Measurements from ENCODE around the gene HSP90AA1. TPM values are rescaled to one million over a fixed set of nuclear protein-coding genes. Genes with fewer than 3 reads are reported as not detected.

Gene HSP90AA1
- total and polyA plus RNA-seq, 2 of the 8 experiments (the other 6 are each of a cell fraction or from before 2014, with no cell fraction given): 339 to 878 TPM

- Histone ChIP-seq H2BK20ac (ENCODE audit: low read length) (no peak overlapping the region), H2BK15ac (ENCODE audit: low read length) (no peak overlapping the region), H3K27ac (ENCODE audit: low read depth, low read length) (no peak overlapping the region), H2AFZ (ENCODE audit: low read length) (no peak overlapping the region), H3K4ac (replicated peaks; ENCODE audit: insufficient read length, low read depth, low read length) (no peak overlapping the region), H3K9me3 (ENCODE audit: insufficient read depth in 2 of 2, low read depth in 1 of 2, low read length in 1 of 2) (no peaks in the 10 kb centered on the region), H3K36me3 (ENCODE audit: control insufficient read depth in 2 of 4, insufficient read depth in 4 of 4, low read length in 3 of 4) (peaks cover 0 to 4% (median under 1%) of the 10 kb centered on the region in 4 experiments; a peak in 4 of 8 replicates), H4K5ac (ENCODE audit: insufficient read length, low read depth, low read length) (no peak overlapping the region), H3K14ac (ENCODE audit: insufficient read length) (no peak overlapping the region), H3K4me2 (ENCODE audit: insufficient read depth in 1 of 2, low read depth in 2 of 2, low read length in 2 of 2) (no peak overlapping the region), H3K79me2 (ENCODE audit: control insufficient read depth in 1 of 2, insufficient read depth in 2 of 2, low read length in 2 of 2) (peaks cover under 1 to 12% of the 10 kb centered on the region in 2 experiments; a peak in 3 of 4 replicates), H4K20me1 (replicated peaks in 1 of 2; ENCODE audit: control insufficient read depth in 1 of 2, insufficient read depth in 2 of 2, low read length in 2 of 2) (no peaks in the 10 kb centered on the region), H2BK12ac (ENCODE audit: low read depth, low read length) (no peak overlapping the region), H3K56ac (replicated peaks; ENCODE audit: insufficient read length, low read depth, low read length) (no peak overlapping the region), H3K18ac (ENCODE audit: extremely low read depth, low read length) (no peak overlapping the region), H3K4me1 (replicated peaks in 1 of 4; ENCODE audit: control insufficient read depth in 3 of 4, insufficient read depth in 4 of 4, low read length in 3 of 4) (peaks cover 0 to 8% (median 8%) of the 10 kb centered on the region in 4 experiments; a peak in 5 of 7 replicates), H3K79me1 (ENCODE audit: low read depth, low read length) (no peaks in the 10 kb centered on the region), H4K8ac (ENCODE audit: extremely low read depth, insufficient read depth, low read length) (no peak overlapping the region), H3K27me3 (replicated peaks in 1 of 4; ENCODE audit: control insufficient read depth in 3 of 4, extremely low read depth in 1 of 4, insufficient read depth in 3 of 4, low read length in 3 of 4) (no peaks in the 10 kb centered on the region), H2BK120ac (replicated peaks; ENCODE audit: low read depth, low read length) (no peak overlapping the region), H3K23me2 (ENCODE audit: low read depth, low read length) (no peaks in the 10 kb centered on the region; the same call in 1 of the 2 replicates), H2AK5ac (ENCODE audit: low read depth, low read length) (no peak overlapping the region), H4K91ac (replicated peaks; ENCODE audit: insufficient read length, low read length) (no peak overlapping the region), H2BK5ac (ENCODE audit: low read depth, low read length) (no peak overlapping the region), H3K23ac (ENCODE audit: insufficient read length) (no peak overlapping the region), H3K4me3 (ENCODE audit: extremely low read depth in 1 of 4, insufficient read depth in 2 of 4, low read depth in 3 of 4, low read length in 4 of 4) (no peak overlapping the region), H3K9ac (replicated peaks in 1 of 4; ENCODE audit: extremely low read depth in 1 of 4, low read depth in 3 of 4, low read length in 3 of 4) (no peak overlapping the region)
- CTCF ChIA-PET (ENCODE audit: partially characterized antibody): interaction anchor here (0.7 to 2.2 kb wide), 3 partner anchors 41 to 123 kb away, joined by 3 to 9 read pairs (median 4); no protein-coding TSS in a partner anchor
- 93% methylated on average over 3 of the region's 3 CpGs; no CpG with 5 or more reads in 1 of the 2 experiments for WGBS, 2 experiments (ENCODE audit: extremely low coverage in 1 of 2, insufficient coverage in 1 of 2, insufficient read length in 1 of 2, insufficient replicate concordance in 2 of 2, low coverage in 1 of 2, low lambda C conversion rate in 2 of 2, missing lambda C conversion rate in 1 of 2)
- POLR2A ChIA-PET (ENCODE audit: partially characterized antibody): interaction anchor here (1.2 to 2.4 kb wide), 5 partner anchors 10 to 87 kb away, joined by 3 to 6 read pairs (median 4); no protein-coding TSS in a partner anchor
- no peak for FAIRE-seq
- no peak for DNase-seq (ENCODE audit: low read depth in 1 of 2, low spot score in 2 of 2)
- TF ChIP-seq RBBP5 (IDR thresholded peaks at IDR 0.05; ENCODE audit: borderline replicate concordance, low read depth, low read length) (no peak), BCL11A (IDR thresholded peaks at IDR 0.05; ENCODE audit: low read depth in 2 of 2, low read length in 2 of 2) (no peak), GTF2F1 (IDR thresholded peaks at IDR 0.05; ENCODE audit: borderline replicate concordance, low read depth, low read length) (no peak), CEBPB (IDR thresholded peaks at IDR 0.05; ENCODE audit: low read depth, low read length) (no peak), RXRA (IDR thresholded peaks at IDR 0.05; ENCODE audit: insufficient read depth, low read depth, low read length) (no peak), SAP30 (IDR thresholded peaks at IDR 0.05; ENCODE audit: insufficient read depth, insufficient replicate concordance, low read length) (no peak), EZH2 (IDR thresholded peaks at IDR 0.05; ENCODE audit: low read depth, low read length, severe bottlenecking) (no peak), SIN3A (conservative IDR thresholded peaks at IDR 0.05 in 1 of 2, IDR thresholded peaks at IDR 0.05 in 1 of 2; ENCODE audit: low read depth in 1 of 2, low read length in 2 of 2) (no peak), JUND (IDR thresholded peaks at IDR 0.05; ENCODE audit: low read length) (no peak), BRCA1 (IDR thresholded peaks at IDR 0.05; ENCODE audit: low read depth, low read length) (no peak), ZNF274 (IDR thresholded peaks at IDR 0.05; ENCODE audit: borderline replicate concordance, extremely low read depth, low read length) (no peak), PHF8 (conservative IDR thresholded peaks at IDR 0.05; ENCODE audit: low read depth, low read length) (no peak), TCF12 (IDR thresholded peaks at IDR 0.05; ENCODE audit: low read depth, low read length) (no peak), POU5F1 (IDR thresholded peaks at IDR 0.05; ENCODE audit: low read depth, low read length) (no peak)
These were observed 3.9 kb upstream of the HSP90AA1 start for GRCh38 chr14:102090713-102091112.

Measured in H1 (cell line).